HG03108 (cell line): ENCODE measurements around the gene ZKSCAN8.

ENCODE experiments used
- ATAC-seq: cut with Tn5 transposase; IDR thresholded peaks from one replicate; pipeline ENCODE4 v1.9.1; 2021; ENCODE audit warnings: moderate library complexity; ENCODE audit not compliant: unreplicated experiment

ZKSCAN8 gene

GRCh38 chr6:28137505-28137981, 4.1 kb upstream of the ZKSCAN8 start:
- peak; percentile 29 for ATAC-seq

DNA sequence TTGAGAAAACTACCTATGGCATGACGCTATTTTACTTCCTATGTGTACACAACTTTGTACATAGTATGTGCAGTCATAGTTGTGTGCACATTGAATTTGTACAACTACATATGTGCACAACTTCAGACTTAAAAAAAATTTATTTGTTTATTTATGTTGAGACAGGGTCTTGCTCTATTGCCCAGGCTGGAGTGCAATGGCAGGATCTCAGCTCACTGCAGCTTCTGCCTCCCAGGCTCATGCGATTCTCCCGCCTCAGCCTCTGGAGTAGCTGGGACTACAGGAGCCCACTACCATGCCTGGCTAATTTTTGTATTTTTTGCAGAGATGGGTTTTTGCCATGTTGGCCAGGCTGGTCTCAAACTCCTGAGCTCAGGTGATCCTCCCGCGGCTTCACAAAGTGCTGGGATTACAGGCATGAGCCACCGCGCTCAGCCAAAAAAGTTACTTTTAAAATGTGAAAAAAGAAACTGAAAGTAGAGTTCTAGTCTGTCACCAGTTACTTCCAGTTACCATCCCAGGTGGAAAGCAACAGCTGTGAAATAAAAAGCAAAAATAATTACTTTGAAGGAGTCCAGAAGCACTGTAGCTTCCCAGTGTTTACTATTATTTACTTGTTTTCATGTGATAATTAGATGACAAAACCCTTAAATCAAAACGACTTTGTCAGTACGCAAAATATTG, 1.7 kb upstream of the ZKSCAN8 start:
- no peak for ATAC-seq

- no peak for ATAC-seq
Measured at GRCh38 chr6:28140616-28141015, 1.1 kb upstream of the ZKSCAN8 start.

GRCh38 chr6:28142446-28142845, 763 bp downstream of the ZKSCAN8 start:
- no peak for ATAC-seq

DNA sequence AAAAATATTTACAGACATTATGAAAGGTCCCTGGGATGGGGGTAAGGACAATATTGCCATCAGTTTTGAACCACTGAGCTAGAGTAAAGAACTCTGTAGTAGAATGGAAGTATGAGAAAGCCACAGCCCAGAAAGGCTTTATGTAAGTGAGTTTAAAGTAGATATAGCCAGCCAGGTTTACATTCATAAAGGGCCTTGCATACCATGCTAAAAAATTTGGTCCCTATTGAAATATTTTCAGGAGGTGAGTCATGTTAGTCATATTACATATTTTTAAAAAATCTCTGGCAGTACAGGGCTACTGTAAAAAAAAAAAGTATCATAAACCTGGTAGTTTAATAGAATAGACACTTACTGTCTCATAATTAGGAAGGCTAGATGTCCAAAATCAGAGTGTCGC, 3.5 kb downstream of the ZKSCAN8 start:
- no peak for ATAC-seq

GRCh38 chr6:28152531-28152930, 10.8 kb downstream of the ZKSCAN8 start:
- no peak for ATAC-seq

DNA sequence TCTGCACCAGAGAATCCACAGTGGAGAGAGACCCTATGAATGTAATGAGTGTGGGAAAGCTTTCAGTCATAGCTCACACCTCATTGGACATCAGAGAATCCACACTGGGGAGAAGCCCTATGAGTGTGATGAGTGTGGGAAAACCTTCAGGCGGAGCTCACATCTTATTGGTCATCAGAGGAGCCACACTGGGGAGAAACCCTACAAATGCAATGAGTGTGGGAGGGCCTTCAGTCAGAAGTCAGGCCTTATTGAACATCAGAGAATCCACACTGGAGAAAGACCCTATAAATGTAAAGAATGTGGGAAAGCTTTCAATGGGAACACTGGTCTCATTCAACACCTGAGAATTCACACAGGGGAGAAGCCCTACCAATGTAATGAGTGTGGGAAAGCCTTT, 11.9 kb downstream of the ZKSCAN8 start:
- ATAC-seq: no peak

DNA sequence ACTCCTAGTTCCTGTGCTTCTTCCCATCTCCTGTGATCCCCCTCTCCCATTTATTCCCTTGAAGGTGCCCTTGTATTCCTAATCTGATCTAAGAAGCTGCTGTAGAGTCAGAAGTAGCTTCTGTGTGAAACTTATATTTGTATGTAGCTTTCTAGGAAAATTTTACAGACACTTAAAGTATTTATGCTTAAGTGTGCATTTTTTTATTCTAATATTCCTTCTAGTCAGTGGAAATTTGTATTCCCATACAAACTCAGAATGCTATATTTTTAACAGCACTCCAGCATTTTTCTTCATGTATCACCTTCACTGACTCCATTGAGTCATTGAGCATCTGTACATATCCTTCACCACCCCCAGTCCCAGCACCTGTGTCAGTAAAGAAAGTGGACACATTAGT, 12.7 kb downstream of the ZKSCAN8 start:
- ATAC-seq: no peak

DNA sequence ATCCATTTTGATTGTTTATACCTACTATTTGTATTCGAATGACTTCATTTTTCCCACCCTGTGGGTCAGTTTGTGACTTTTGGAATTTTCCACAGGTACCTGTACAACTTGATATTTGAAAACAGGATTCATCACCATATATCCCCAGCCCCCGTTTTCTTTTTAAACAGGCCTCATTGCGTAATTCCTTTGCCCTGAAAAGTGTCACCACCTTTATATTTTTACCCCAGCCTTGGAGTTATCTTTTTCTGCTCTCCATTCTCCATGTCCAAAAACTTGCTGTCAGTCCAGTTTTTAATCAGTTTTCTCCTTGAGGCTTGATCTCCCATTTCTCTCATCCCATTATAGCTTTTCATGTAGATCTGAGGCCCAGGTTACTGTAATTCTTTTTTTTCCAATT, 16.6 kb downstream of the ZKSCAN8 start:
- ATAC-seq: no peak

- ATAC-seq: no peak
Measured at GRCh38 chr6:28159029-28159607, 17.4 kb downstream of the ZKSCAN8 start.

- no peak for ATAC-seq
Measured at GRCh38 chr6:28160233-28160632, 18.6 kb downstream of the ZKSCAN8 start.

DNA sequence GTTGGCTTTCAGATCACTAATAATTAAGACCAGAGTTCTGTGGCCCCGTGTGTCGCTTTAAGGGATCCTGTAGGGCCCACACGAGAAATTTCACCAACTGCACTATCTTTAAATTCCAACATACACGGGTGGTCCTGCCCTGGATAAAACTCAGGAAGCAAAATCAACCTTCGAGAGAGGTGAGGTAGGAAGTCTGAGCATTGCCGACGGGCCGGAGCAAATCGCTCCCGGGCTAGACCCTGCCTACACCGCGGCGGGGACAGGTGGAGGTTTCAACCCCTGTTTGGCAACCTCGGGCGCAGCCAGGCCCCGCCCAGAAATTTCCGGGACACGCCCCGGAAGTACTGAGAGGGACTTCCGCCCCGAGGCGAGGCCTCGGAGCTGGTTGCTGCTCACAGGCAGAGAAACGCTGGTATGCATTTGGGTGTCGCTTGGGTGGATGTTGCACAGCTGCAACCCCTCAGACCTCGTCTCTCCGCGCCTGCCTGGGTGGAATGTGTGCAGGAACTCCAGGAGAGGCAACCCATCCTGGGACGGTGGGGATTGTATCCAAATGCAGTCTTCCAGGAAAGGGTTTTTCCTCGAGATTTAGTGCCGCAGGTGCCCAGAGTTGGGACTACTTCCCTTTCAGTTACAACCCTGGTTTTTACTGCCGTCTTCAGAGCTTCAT, 19.9 kb downstream of the ZKSCAN8 start:
- peak; percentile 94 for ATAC-seq

DNA sequence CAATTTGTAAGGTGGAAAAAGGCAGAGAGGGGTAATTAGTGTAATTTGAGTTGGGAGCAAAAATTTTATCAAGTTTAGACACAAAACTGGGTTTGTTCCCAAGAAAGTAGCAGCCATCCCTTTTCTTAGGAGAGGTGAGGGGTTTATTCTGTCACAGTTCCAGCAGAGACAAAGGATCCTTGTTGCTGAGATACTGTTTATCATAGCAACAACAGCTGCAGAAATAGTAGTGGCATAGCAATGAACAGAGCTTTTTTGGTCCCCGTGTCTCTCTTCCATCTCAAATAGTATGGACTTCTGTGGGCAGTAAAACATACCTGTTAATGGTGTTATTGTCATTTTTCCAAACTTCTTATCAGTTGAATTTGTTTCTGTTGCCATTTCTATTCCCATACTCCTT, 23.9 kb downstream of the ZKSCAN8 start:
- ATAC-seq: no peak

GRCh38 chr6:28167068-28167467, 25.4 kb downstream of the ZKSCAN8 start:
- no peak for ATAC-seq

DNA sequence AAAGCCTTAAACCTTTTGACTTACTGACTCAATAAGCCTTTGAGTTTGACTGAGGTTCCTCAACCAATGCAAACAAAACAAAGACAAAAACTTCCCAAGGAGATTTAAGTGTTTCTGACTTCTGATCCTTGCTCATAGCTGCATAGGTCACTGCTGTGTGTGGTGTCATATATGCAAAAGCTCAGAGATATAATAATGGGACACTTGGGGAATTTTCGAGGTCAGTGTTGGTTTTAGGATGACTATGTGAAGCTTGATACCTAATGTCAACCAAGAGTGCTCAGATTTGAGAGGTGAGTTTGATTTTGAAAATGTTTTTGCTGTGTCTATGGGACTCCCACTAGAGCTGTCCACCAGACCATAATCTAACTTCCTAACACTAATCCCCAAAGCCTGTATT, 26.2 kb downstream of the ZKSCAN8 start:
- ATAC-seq: no peak

- no peak for ATAC-seq
Measured at GRCh38 chr6:28171271-28171670, 29.6 kb downstream of the ZKSCAN8 start.

DNA sequence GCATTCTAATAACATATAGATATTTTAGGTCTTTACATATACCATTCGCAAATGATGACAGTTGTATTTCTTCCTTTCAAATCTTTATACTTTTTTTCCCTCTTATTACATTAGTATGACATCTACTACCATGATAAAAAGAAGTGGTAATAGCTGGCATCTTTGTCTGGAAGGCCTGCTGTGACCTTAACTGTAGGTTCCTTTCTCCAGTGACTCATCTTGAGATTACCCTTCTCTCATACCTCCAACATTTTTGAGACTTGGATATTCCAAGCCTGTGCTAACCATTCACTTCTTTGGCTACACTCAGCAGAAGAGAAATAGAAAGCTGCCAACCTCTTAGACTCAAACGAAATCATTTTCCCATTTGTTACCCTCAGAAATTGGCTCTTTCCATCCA, 30.3 kb downstream of the ZKSCAN8 start:
- no peak for ATAC-seq

GRCh38 chr6:28176373-28176772, 34.7 kb downstream of the ZKSCAN8 start:
- ATAC-seq: no peak

GRCh38 chr6:28182255-28182654, 40.6 kb downstream of the ZKSCAN8 start:
- ATAC-seq: no peak

DNA sequence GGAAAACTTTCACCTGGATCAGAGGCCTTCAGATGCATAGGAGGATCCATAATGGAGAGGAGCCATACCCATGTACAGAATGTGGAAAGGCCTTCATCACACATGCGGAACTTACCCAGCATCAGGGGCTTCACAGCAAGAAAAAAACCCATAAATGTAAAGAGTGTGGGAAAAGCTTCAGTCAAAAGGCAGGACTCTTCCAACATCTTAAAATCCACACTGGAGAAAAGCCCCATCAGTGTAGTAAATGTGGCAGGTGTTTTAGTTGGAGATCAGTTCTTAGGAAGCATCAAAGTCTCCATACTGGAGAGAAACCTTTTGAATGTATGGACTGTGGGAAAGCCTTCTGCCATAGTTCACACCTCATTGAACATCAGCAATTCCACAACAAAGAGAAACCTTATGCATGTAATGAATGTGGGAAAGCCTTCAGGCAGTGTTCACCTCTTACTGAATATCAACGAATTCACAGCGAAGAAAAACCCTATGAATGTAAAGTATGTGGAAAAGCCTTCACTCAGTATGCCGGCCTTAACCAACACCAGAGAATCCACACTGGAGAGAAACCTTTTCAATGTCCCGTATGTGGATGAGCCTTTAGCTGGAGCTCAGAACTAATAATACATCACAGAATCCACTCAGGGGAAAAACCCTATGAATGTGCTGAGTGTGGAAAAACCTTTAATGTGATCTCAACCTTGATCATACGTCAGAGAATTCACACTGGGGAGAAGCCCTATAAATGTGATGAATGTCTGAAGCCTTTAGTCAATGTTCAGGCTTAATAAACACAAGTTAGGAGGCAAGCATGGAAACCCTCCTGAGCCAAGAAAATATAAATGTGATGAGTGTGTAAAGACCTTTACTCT, 46.7 kb downstream of the ZKSCAN8 start:
- ATAC-seq: no peak

GRCh38 chr6:28200020-28200419, 58.3 kb downstream of the ZKSCAN8 start:
- no peak for ATAC-seq
